Coronary artery (tissue), 2 donors: ENCODE data around the gene AMFR.

ENCODE experiments used
- DNase-seq: peaks from one replicate; pipeline ENCODE4 v3.0.0-alpha.2; 2017; ENCODE audit warnings: low spot score
- H3K27ac ChIP-seq, 2 donors: fragments of 200-600 bp; sonication (generic); one replicate each; pipeline ENCODE4 v1.5.1; 2016 to 2019
- H3K4me3 ChIP-seq: fragments of 200-600 bp; sonication (generic); 2 replicates; pipeline ENCODE4 v1.5.1; 2016; ENCODE audit warnings: mild to moderate bottlenecking, moderate library complexity
- CTCF ChIP-seq: fragments of 200-600 bp; sonication (generic); IDR thresholded peaks from one replicate; pipeline ENCODE4 v1.5.1; 2019; ENCODE audit warnings: antibody characterized with exemption

AMFR gene

GRCh38 chr16:56373003-56373402 lies 52.3 kb downstream of the AMFR start:
- Histone ChIP-seq H3K4me3 (no peak overlapping the region), H3K27ac (no peak overlapping the region)
- TF ChIP-seq CTCF: no peak
- no peak for DNase-seq

GRCh38 chr16:56372013-56372634 lies 53.2 kb downstream of the AMFR start:
- Histone ChIP-seq H3K27ac (no peak overlapping the region), H3K4me3 (no peak overlapping the region)
- no peak for TF ChIP-seq CTCF
- no peak for DNase-seq

- H3K27ac ChIP-seq: no peak overlapping the region
- TF ChIP-seq CTCF: no peak
- no peak overlapping the region for H3K4me3 ChIP-seq
- no peak for DNase-seq
These were observed 53.7 kb downstream of the AMFR start for GRCh38 chr16:56371660-56371937.

- TF ChIP-seq CTCF: no peak
- Histone ChIP-seq H3K27ac (peak overlapping the region in 1 of 2 donors; percentile 14), H3K4me3 (no peak overlapping the region)
- no peak for DNase-seq
These were observed 54.3 kb downstream of the AMFR start for GRCh38 chr16:56370875-56371659.

- no peak overlapping the region for H3K27ac ChIP-seq
- no peak for TF ChIP-seq CTCF
- DNase-seq: no peak
- H3K4me3 ChIP-seq: no peak overlapping the region
These were observed 55.0 kb downstream of the AMFR start for GRCh38 chr16:56370185-56370874.

GRCh38 chr16:56369202-56369601 lies 56.1 kb downstream of the AMFR start:
- no peak for TF ChIP-seq CTCF
- Histone ChIP-seq H3K4me3 (no peak overlapping the region), H3K27ac (no peak overlapping the region)
- no peak for DNase-seq

- no peak for TF ChIP-seq CTCF
- no peak overlapping the region for H3K4me3 ChIP-seq
- no peak for DNase-seq
- H3K27ac ChIP-seq: no peak overlapping the region
These were observed 56.8 kb downstream of the AMFR start for GRCh38 chr16:56368545-56368944.
